Measurements from ENCODE around the gene ITGA3. TPM values are rescaled to one million over a fixed set of nuclear protein-coding genes. Genes with fewer than 3 reads are reported as not detected.

ITGA3 gene
- polyA plus RNA-seq, 1 of the 3 experiments (the other 2 are of a cell fraction): 766 TPM

- H3K4me3 ChIP-seq (ENCODE audit: low read depth in 2 of 2, low read length in 1 of 2): peak overlapping the region; percentile 1 to 91; a peak in 3 of 4 replicates
- 0 out of 2 replicates have a peak, but pooled peaks cover 2% of the 10 kb centered on the region for H4K20me1 ChIP-seq (ENCODE audit: insufficient read depth)
- no peaks in the 10 kb centered on the region for H3K9me3 ChIP-seq
- H2AFZ ChIP-seq (ENCODE audit: low read depth): no peak overlapping the region
- ChIA-PET POLR2A (no interaction called here), CTCF (interaction anchor here (0.7 to 9.0 kb wide), 10 partner anchors 9 to 506 kb away, joined by 3 to 61 read pairs (median 4); partner anchors contain the start of genes COL1A1 and DLX3)
- H3K9ac ChIP-seq: peak overlapping the region; percentile 98
- H3K27ac ChIP-seq (ENCODE audit: low read depth in 2 of 2, low read length in 1 of 2): peak overlapping the region; percentile 77 to 100
- H3K27me3 ChIP-seq (ENCODE audit: insufficient read depth): no peaks in the 10 kb centered on the region
- peak overlapping the region; percentile 96 for H3K4me2 ChIP-seq
- WGBS (ENCODE audit: low lambda C conversion rate): 28% methylated on average over 8 of the region's 10 CpGs
- peaks cover 95% of the 10 kb centered on the region for H3K79me2 ChIP-seq (ENCODE audit: insufficient read depth)
- H3K9me2 ChIP-seq: no peaks in the 10 kb centered on the region
- H3K4me1 ChIP-seq (ENCODE audit: control insufficient read depth in 1 of 2, insufficient read depth in 2 of 2, low read depth in 1 of 2, low read length in 1 of 2): peaks cover 55 to 74% of the 10 kb centered on the region in 2 experiments
- H3F3A ChIP-seq (replicated peaks; ENCODE audit: insufficient read depth): peaks cover 88% of the 10 kb centered on the region
- H3K36me3 ChIP-seq (replicated peaks in 1 of 2; ENCODE audit: control insufficient read depth in 1 of 2, insufficient read depth in 2 of 2, low read length in 1 of 2): peaks cover 9 to 49% of the 10 kb centered on the region in 2 experiments
- DNase-seq: peak; percentile 56
- TF ChIP-seq, protein P1, sequence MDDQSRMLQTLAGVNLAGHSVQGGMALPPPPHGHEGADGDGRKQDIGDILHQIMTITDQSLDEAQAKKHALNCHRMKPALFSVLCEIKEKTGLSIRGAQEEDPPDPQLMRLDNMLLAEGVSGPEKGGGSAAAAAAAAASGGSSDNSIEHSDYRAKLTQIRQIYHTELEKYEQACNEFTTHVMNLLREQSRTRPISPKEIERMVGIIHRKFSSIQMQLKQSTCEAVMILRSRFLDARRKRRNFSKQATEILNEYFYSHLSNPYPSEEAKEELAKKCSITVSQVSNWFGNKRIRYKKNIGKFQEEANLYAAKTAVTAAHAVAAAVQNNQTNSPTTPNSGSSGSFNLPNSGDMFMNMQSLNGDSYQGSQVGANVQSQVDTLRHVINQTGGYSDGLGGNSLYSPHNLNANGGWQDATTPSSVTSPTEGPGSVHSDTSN (IDR thresholded peaks at IDR 0.05): peak; percentile 57; the same call in 1 of the 2 replicates
- TF ChIP-seq MEF2A (IDR thresholded peaks at IDR 0.05; ENCODE audit: borderline replicate concordance, low read depth) (peak; percentile 18; the same call in 1 of the 2 replicates), EP300 (IDR thresholded peaks at IDR 0.05; ENCODE audit: borderline replicate concordance in 1 of 2, low read depth in 1 of 2, low read length in 1 of 2) (peak in 1 of 2 experiments; percentile 81; a peak in 2 of 4 replicates), FOXM1 (IDR thresholded peaks at IDR 0.05; ENCODE audit: low read depth) (no peak; the same call in 1 of the 2 replicates), REST (IDR thresholded peaks at IDR 0.05; ENCODE audit: low read depth, low read length) (no peak; the same call in 1 of the 2 replicates), RCOR1 (IDR thresholded peaks at IDR 0.05; ENCODE audit: low read length) (no peak), RXRA (IDR thresholded peaks at IDR 0.05; ENCODE audit: borderline replicate concordance, low read depth) (peak; percentile 71; the same call in 1 of the 2 replicates), TCF12 (IDR thresholded peaks at IDR 0.05) (peak; percentile 87), FOXJ3 (CRISPR knock-in tag; IDR thresholded peaks at IDR 0.05) (no peak), FOSL2 (IDR thresholded peaks at IDR 0.05; ENCODE audit: borderline replicate concordance, low read depth) (peak; percentile 75), NFIC (IDR thresholded peaks at IDR 0.05; ENCODE audit: borderline replicate concordance) (peak; percentile 99), SMC3 (IDR thresholded peaks at IDR 0.05; ENCODE audit: low read depth, low read length) (no peak), GABPA (IDR thresholded peaks at IDR 0.05; ENCODE audit: low read depth) (peak; percentile 40; the same call in 1 of the 2 replicates), GATA2 (CRISPR knock-in tag; IDR thresholded peaks at IDR 0.05) (no peak), JUND (IDR thresholded peaks at IDR 0.05) (peak; percentile 73), MXI1 (IDR thresholded peaks at IDR 0.05; ENCODE audit: low read depth, low read length) (no peak), RAD21 (IDR thresholded peaks at IDR 0.05; ENCODE audit: low read length) (no peak), CHD2 (IDR thresholded peaks at IDR 0.05; ENCODE audit: low read length, partially characterized antibody) (no peak)
- TF ChIP-seq, protein P2, sequence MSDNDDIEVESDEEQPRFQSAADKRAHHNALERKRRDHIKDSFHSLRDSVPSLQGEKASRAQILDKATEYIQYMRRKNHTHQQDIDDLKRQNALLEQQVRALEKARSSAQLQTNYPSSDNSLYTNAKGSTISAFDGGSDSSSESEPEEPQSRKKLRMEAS (IDR thresholded peaks at IDR 0.05; ENCODE audit: low read depth): peak; percentile 89
- TF ChIP-seq, protein P3, sequence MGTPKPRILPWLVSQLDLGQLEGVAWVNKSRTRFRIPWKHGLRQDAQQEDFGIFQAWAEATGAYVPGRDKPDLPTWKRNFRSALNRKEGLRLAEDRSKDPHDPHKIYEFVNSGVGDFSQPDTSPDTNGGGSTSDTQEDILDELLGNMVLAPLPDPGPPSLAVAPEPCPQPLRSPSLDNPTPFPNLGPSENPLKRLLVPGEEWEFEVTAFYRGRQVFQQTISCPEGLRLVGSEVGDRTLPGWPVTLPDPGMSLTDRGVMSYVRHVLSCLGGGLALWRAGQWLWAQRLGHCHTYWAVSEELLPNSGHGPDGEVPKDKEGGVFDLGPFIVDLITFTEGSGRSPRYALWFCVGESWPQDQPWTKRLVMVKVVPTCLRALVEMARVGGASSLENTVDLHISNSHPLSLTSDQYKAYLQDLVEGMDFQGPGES (IDR thresholded peaks at IDR 0.05; ENCODE audit: low read depth, low read length): no peak
- TF ChIP-seq, protein P4, sequence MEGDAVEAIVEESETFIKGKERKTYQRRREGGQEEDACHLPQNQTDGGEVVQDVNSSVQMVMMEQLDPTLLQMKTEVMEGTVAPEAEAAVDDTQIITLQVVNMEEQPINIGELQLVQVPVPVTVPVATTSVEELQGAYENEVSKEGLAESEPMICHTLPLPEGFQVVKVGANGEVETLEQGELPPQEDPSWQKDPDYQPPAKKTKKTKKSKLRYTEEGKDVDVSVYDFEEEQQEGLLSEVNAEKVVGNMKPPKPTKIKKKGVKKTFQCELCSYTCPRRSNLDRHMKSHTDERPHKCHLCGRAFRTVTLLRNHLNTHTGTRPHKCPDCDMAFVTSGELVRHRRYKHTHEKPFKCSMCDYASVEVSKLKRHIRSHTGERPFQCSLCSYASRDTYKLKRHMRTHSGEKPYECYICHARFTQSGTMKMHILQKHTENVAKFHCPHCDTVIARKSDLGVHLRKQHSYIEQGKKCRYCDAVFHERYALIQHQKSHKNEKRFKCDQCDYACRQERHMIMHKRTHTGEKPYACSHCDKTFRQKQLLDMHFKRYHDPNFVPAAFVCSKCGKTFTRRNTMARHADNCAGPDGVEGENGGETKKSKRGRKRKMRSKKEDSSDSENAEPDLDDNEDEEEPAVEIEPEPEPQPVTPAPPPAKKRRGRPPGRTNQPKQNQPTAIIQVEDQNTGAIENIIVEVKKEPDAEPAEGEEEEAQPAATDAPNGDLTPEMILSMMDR (IDR thresholded peaks at IDR 0.05): no peak
- TF ChIP-seq, protein P5, sequence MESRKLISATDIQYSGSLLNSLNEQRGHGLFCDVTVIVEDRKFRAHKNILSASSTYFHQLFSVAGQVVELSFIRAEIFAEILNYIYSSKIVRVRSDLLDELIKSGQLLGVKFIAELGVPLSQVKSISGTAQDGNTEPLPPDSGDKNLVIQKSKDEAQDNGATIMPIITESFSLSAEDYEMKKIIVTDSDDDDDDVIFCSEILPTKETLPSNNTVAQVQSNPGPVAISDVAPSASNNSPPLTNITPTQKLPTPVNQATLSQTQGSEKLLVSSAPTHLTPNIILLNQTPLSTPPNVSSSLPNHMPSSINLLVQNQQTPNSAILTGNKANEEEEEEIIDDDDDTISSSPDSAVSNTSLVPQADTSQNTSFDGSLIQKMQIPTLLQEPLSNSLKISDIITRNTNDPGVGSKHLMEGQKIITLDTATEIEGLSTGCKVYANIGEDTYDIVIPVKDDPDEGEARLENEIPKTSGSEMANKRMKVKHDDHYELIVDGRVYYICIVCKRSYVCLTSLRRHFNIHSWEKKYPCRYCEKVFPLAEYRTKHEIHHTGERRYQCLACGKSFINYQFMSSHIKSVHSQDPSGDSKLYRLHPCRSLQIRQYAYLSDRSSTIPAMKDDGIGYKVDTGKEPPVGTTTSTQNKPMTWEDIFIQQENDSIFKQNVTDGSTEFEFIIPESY (IDR thresholded peaks at IDR 0.05; ENCODE audit: borderline replicate concordance, low read depth): peak; percentile 69; the same call in 1 of the 2 replicates
Observed at GRCh38 chr17:50062293-50063243, 6.7 kb downstream of the ITGA3 start.
